Sigmoid colon (tissue), 4 donors: ENCODE measurements around the gene ZNF235.
"Not testable (repeated sequence)": the region's sequence is repeated elsewhere in the genome, so short reads cannot be mapped to it uniquely, and the experiment has no call there.

Experiments used
- CTCF ChIP-seq, 4 experiments: fragments of 450-650 bp in 3 of 4; fragments of 200-600 bp in 1 of 4; IDR thresholded peaks; one replicate each; pipeline ENCODE4 v1.5.1; 2016 to 2019; ENCODE audit warnings: antibody characterized with exemption in 4 of 4, mild to moderate bottlenecking in 3 of 4, moderate library complexity in 2 of 4
- EP300 ChIP-seq, 4 donors: sonication (generic); formaldehyde crosslinking; IDR thresholded peaks; one replicate each; pipeline ENCODE4 v1.6.1; 2017; ENCODE audit warnings: antibody characterized with exemption in 4 of 4

GRCh38 chr19:44253392-44253791, 51.4 kb downstream of the ZNF235 start:
- not testable (repeated sequence) for TF ChIP-seq EP300, CTCF (IDR thresholded peaks at IDR 0.05)
